Measurements from ENCODE around the gene NDST4. TPM values are rescaled to one million over a fixed set of nuclear protein-coding genes. Genes with fewer than 3 reads are reported as not detected.

Gene NDST4
- total RNA-seq, 1 experiment from 2014 or later = not detected

- ChIA-PET RAD21 (ENCODE audit: low non-redundant PET in 1 of 2, low total read pairs in 2 of 2, uncharacterized antibody in 2 of 2, unreplicated experiment in 2 of 2) (no interaction called here), POLR2A (interaction anchor here (1.2 kb wide), 1 partner anchor 20 kb away, joined by 4 read pairs; no protein-coding TSS in a partner anchor), CTCF (no interaction called here)
- H3K9me2 ChIP-seq (ENCODE audit: insufficient read depth) = no peaks in the 10 kb centered on the region; the same call in 1 of the 2 replicates
- no peaks in the 10 kb centered on the region for H3K27me3 ChIP-seq (ENCODE audit: insufficient read depth, low read length)
- no peaks in the 10 kb centered on the region for H3K9me3 ChIP-seq (ENCODE audit: control insufficient read depth in 1 of 2, insufficient read depth in 1 of 2, low read depth in 1 of 2, low read length in 2 of 2)
- DNase-seq (ENCODE audit: low read depth, low spot score) (no peak), ATAC-seq (no peak)
- intact Hi-C loops (cut with micrococcal nuclease) = no loop called here
- H3K4me1 ChIP-seq (ENCODE audit: control insufficient read depth in 1 of 2, insufficient read depth in 2 of 2, low read length in 2 of 2) = no peaks in the 10 kb centered on the region
- no peak overlapping the region for H3K4me3 ChIP-seq (replicated peaks in 1 of 2; ENCODE audit: low read depth in 1 of 2, low read length in 2 of 2)
- H3K79me2 ChIP-seq (ENCODE audit: insufficient read depth, low read length) = no peaks in the 10 kb centered on the region
- H4K20me1 ChIP-seq (ENCODE audit: insufficient read depth) = no peaks in the 10 kb centered on the region
- TF ChIP-seq TCF7L2 (IDR thresholded peaks at IDR 0.05; ENCODE audit: borderline replicate concordance, extremely low read depth, insufficient read depth, insufficient read length) (no peak), SRF (IDR thresholded peaks at IDR 0.05; ENCODE audit: low read depth) (no peak), EZH2phosphoT487 (IDR thresholded peaks at IDR 0.05; ENCODE audit: borderline replicate concordance) (no peak), ZNF274 (IDR thresholded peaks at IDR 0.05; ENCODE audit: low read depth, low read length) (no peak), RAD21 (IDR thresholded peaks at IDR 0.05; ENCODE audit: low read depth) (no peak), SP1 (IDR thresholded peaks at IDR 0.05; ENCODE audit: low read depth) (no peak), CEBPB (IDR thresholded peaks at IDR 0.05; ENCODE audit: low read depth) (no peak), CBX3 (IDR thresholded peaks at IDR 0.05; ENCODE audit: low read depth) (no peak), ZFX (IDR thresholded peaks at IDR 0.05) (no peak)
- no peak overlapping the region for H3K4me2 ChIP-seq (ENCODE audit: low read length)
- no peaks in the 10 kb centered on the region for H3K36me3 ChIP-seq (ENCODE audit: control insufficient read depth in 1 of 2, insufficient read depth in 2 of 2, low read length in 2 of 2)
- no TSS peak for BruUV-seq (replicated peaks)
- H3K9ac ChIP-seq (ENCODE audit: low read length) = no peak overlapping the region
- no peak overlapping the region for H3K27ac ChIP-seq (ENCODE audit: low read depth, low read length)
- H2AFZ ChIP-seq (ENCODE audit: low read depth, low read length, poor library complexity, severe bottlenecking) = no peak overlapping the region
Observed at GRCh38 chr4:114907568-114907967, 205.9 kb downstream of the NDST4 start.

DNA sequence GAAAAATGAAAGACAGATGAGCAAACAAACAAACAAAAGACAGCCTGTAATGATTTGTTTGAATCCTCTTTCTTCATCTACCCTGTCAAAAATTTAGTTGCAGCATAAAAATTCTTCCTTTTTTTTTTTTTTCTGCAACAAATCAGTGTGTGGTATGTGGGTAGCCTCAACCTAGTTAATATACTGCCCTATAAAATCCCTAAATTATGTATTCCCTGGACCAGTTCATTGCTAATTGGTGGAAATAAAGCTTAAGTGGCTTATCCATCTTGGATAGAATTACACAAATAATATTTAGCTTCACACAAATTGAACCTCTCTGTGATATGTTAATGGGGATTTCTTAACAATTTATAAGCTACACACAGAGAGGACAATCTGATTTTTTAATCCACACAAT is 208.4 kb downstream of the NDST4 start:
- H3K9me3 ChIP-seq (ENCODE audit: control insufficient read depth in 1 of 2, insufficient read depth in 1 of 2, low read depth in 1 of 2, low read length in 2 of 2) = no peaks in the 10 kb centered on the region
- no peak overlapping the region for H2AFZ ChIP-seq (ENCODE audit: low read depth, low read length, poor library complexity, severe bottlenecking)
- no peak overlapping the region for H3K4me2 ChIP-seq (ENCODE audit: low read length)
- no peaks in the 10 kb centered on the region for H3K27me3 ChIP-seq (ENCODE audit: insufficient read depth, low read length)
- no peaks in the 10 kb centered on the region for H3K4me1 ChIP-seq (ENCODE audit: control insufficient read depth in 1 of 2, insufficient read depth in 2 of 2, low read length in 2 of 2)
- H3K27ac ChIP-seq (ENCODE audit: low read depth, low read length) = no peak overlapping the region
- RAD21 ChIA-PET (ENCODE audit: low non-redundant PET in 1 of 2, low total read pairs in 2 of 2, uncharacterized antibody in 2 of 2, unreplicated experiment in 2 of 2) = no interaction called here
- no peaks in the 10 kb centered on the region for H4K20me1 ChIP-seq (ENCODE audit: insufficient read depth)
- H3K9ac ChIP-seq (ENCODE audit: low read length) = no peak overlapping the region
- POLR2A ChIA-PET = no interaction called here
- CTCF ChIA-PET = no interaction called here
- H3K36me3 ChIP-seq (ENCODE audit: control insufficient read depth in 1 of 2, insufficient read depth in 2 of 2, low read length in 2 of 2) = no peaks in the 10 kb centered on the region
- H3K9me2 ChIP-seq (ENCODE audit: insufficient read depth) = no peaks in the 10 kb centered on the region; the same call in 1 of the 2 replicates
- no peak for ATAC-seq
- no peak for DNase-seq (ENCODE audit: low read depth, low spot score)
- intact Hi-C loops (cut with micrococcal nuclease) = no loop called here
- BruUV-seq (replicated peaks) = no TSS peak
- no peak overlapping the region for H3K4me3 ChIP-seq (replicated peaks in 1 of 2; ENCODE audit: low read depth in 1 of 2, low read length in 2 of 2)
- no peaks in the 10 kb centered on the region for H3K79me2 ChIP-seq (ENCODE audit: insufficient read depth, low read length)
- no peak for TF ChIP-seq TCF7L2 (IDR thresholded peaks at IDR 0.05; ENCODE audit: borderline replicate concordance, extremely low read depth, insufficient read depth, insufficient read length)
- TF ChIP-seq, protein P1, sequence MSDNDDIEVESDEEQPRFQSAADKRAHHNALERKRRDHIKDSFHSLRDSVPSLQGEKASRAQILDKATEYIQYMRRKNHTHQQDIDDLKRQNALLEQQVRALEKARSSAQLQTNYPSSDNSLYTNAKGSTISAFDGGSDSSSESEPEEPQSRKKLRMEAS (IDR thresholded peaks at IDR 0.05) = no peak
- TF ChIP-seq ELF1 (IDR thresholded peaks at IDR 0.05; ENCODE audit: borderline replicate concordance, low read depth) = no peak
- no peak for TF ChIP-seq SP1 (IDR thresholded peaks at IDR 0.05; ENCODE audit: low read depth)
- no peak for TF ChIP-seq REST (IDR thresholded peaks at IDR 0.05; ENCODE audit: low read depth)
- TF ChIP-seq, protein P2, sequence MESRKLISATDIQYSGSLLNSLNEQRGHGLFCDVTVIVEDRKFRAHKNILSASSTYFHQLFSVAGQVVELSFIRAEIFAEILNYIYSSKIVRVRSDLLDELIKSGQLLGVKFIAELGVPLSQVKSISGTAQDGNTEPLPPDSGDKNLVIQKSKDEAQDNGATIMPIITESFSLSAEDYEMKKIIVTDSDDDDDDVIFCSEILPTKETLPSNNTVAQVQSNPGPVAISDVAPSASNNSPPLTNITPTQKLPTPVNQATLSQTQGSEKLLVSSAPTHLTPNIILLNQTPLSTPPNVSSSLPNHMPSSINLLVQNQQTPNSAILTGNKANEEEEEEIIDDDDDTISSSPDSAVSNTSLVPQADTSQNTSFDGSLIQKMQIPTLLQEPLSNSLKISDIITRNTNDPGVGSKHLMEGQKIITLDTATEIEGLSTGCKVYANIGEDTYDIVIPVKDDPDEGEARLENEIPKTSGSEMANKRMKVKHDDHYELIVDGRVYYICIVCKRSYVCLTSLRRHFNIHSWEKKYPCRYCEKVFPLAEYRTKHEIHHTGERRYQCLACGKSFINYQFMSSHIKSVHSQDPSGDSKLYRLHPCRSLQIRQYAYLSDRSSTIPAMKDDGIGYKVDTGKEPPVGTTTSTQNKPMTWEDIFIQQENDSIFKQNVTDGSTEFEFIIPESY (IDR thresholded peaks at IDR 0.05; ENCODE audit: extremely low read depth, insufficient replicate concordance, low read length) = no peak
- no peak for TF ChIP-seq EZH2phosphoT487 (IDR thresholded peaks at IDR 0.05; ENCODE audit: borderline replicate concordance)
- no peak for TF ChIP-seq ZFX (IDR thresholded peaks at IDR 0.05)
- TF ChIP-seq SIN3A (IDR thresholded peaks at IDR 0.05; ENCODE audit: low read depth) = no peak
- no peak for TF ChIP-seq RAD21 (IDR thresholded peaks at IDR 0.05; ENCODE audit: low read depth)
- no peak for TF ChIP-seq ATF3 (IDR thresholded peaks at IDR 0.05)
- TF ChIP-seq POLR2A (IDR thresholded peaks at IDR 0.05; ENCODE audit: borderline replicate concordance, extremely low read depth, insufficient read depth, insufficient read length) = no peak

All from HCT116 (cell line).